HepG2 (cell line): ENCODE data around the gene LIMCH1. TPM values are rescaled to one million over a fixed set of nuclear protein-coding genes. Genes with fewer than 3 reads are reported as not detected.

ENCODE experiments used
- ATAC-seq: fragments of 200-7000 bp; cut with Tn5 transposase; 3 replicates; pipeline ENCODE4 v1.9.1; 2020; ENCODE audit warnings: mild to moderate bottlenecking, moderate library complexity
- BruUV-seq: library from RNA; stranded (reverse); fragments of 400-500 nt; replicated peaks from 2 replicates; lab custom pipeline; 2021; lab: Mats Ljungman, UMichigan
- CTCF ChIA-PET: fragments of 300-600 bp; formaldehyde crosslinking; extraction: SDS; loops from one replicate; lab custom pipeline; 2021; ENCODE audit warnings: low total read pairs, inconsistent platforms, low intra/inter-chr PET ratio; lab: Yijun Ruan, JAX
- POLR2A ChIA-PET: fragments of 350-600 bp; sonication (Branson Sonifier 250); formaldehyde crosslinking; loops from one replicate; lab custom pipeline; 2020; ENCODE audit warnings: antibody characterized with exemption, inconsistent platforms; lab: Yijun Ruan, JAX
- DNase-seq: peaks from one replicate; pipeline ENCODE4 v3.0.0-alpha.2; 2015; ENCODE audit warnings: low spot score
- FAIRE-seq: peaks from 3 replicates; lab custom pipeline; 2011; peaks lifted over from hg19 to GRCh38; lab: Jason Lieb, UNC
- H2AFZ ChIP-seq: one replicate; pipeline ENCODE4 v1.6.1; 2011; ENCODE audit warnings: low read length, inconsistent platforms
- H3K27ac ChIP-seq: fragments of 300-600 bp; 3 replicates; pipeline ENCODE4 v1.8.0; 2011; ENCODE audit warnings: mixed run types, mild to moderate bottlenecking, mixed read lengths, low read length, inconsistent platforms; ENCODE audit not compliant: insufficient read depth; ENCODE audit errors: extremely low read length
- H3K27me3 ChIP-seq, 2 experiments: fragments of 200-600 bp in 1 of 2; 2 replicates in 1 of 2; 3 replicates in 1 of 2; pipeline versions ENCODE4 v1.6.0 to v1.8.0; 2011; ENCODE audit warnings: low read length in 2 of 2, mild to moderate bottlenecking in 2 of 2, moderate library complexity in 2 of 2, inconsistent platforms in 1 of 2; ENCODE audit not compliant: insufficient read depth in 2 of 2, control insufficient read depth in 1 of 2
- H3K36me3 ChIP-seq, 2 experiments: fragments of 200-600 bp in 1 of 2; replicated peaks in 1 of 2; 2 replicates in 1 of 2; 3 replicates in 1 of 2; pipeline versions ENCODE4 v1.5.1 to v1.8.0; 2011; ENCODE audit warnings: low read length in 2 of 2, inconsistent platforms in 1 of 2; ENCODE audit not compliant: insufficient read depth in 2 of 2, control insufficient read depth in 1 of 2
- H3K4me1 ChIP-seq: 2 replicates; pipeline ENCODE4 v1.5.1; 2012; ENCODE audit warnings: low read length, inconsistent platforms; ENCODE audit not compliant: insufficient read depth
- H3K4me2 ChIP-seq: 2 replicates; pipeline ENCODE4 v1.6.0; 2011; ENCODE audit warnings: low read depth, low read length, inconsistent platforms
- H3K4me3 ChIP-seq, 3 experiments: fragments of 200-600 bp in 1 of 3; sonication (generic), shearing (Covaris generic) in 1 of 3; replicated peaks in 1 of 3; 2 replicates each; pipeline ENCODE4 v1.5.1; 2011 to 2016; ENCODE audit warnings: low read length in 3 of 3, inconsistent platforms in 2 of 3, low read depth in 2 of 3, mild to moderate bottlenecking in 2 of 3, control low read depth in 1 of 3, mixed read lengths in 1 of 3; ENCODE audit not compliant: insufficient read depth in 1 of 3
- H3K79me2 ChIP-seq: one replicate; pipeline ENCODE4 v1.6.1; 2011; ENCODE audit warnings: low read length, inconsistent platforms; ENCODE audit not compliant: insufficient read depth
- H3K9ac ChIP-seq: 2 replicates; pipeline ENCODE4 v1.6.0; 2011; ENCODE audit warnings: mild to moderate bottlenecking, low read depth, low read length, inconsistent platforms; ENCODE audit not compliant: insufficient read depth
- H3K9me3 ChIP-seq: 2 replicates; pipeline ENCODE4 v1.5.1; 2012; ENCODE audit warnings: mild to moderate bottlenecking, low read length
- H4K20me1 ChIP-seq: 2 replicates; pipeline ENCODE4 v1.6.0; 2011; ENCODE audit warnings: inconsistent platforms, mild to moderate bottlenecking, low read length, moderate library complexity; ENCODE audit not compliant: insufficient read depth
- CEBPB ChIP-seq: IDR thresholded peaks from 2 replicates; pipeline ENCODE4 v1.6.1; 2011; ENCODE audit warnings: low read depth, low read length, improper control_type of control experiment, borderline replicate concordance
- CHD2 ChIP-seq: IDR thresholded peaks from 2 replicates; pipeline ENCODE4 v1.6.1; 2011; ENCODE audit warnings: low read depth, low read length, improper control_type of control experiment
- CREB3 ChIP-seq: sonication (generic); formaldehyde crosslinking; IDR thresholded peaks from 2 replicates; pipeline ENCODE4 v1.5.0; 2020; ENCODE audit warnings: missing genetic modification reagents
- MAFK ChIP-seq, 2 experiments: IDR thresholded peaks in 1 of 2; conservative IDR thresholded peaks in 1 of 2; 2 replicates each; pipeline ENCODE4 v1.6.1; 2011; ENCODE audit warnings: improper control_type of control experiment in 2 of 2, low read length in 2 of 2
- NFAT5 ChIP-seq: sonication (generic); formaldehyde crosslinking; IDR thresholded peaks from 2 replicates; pipeline ENCODE4 v1.4.0; 2020; ENCODE audit warnings: missing genetic modification reagents
- TEAD3 ChIP-seq: optimal IDR thresholded peaks from 2 replicates; pipeline ENCODE3; 2016; ENCODE audit warnings: borderline replicate concordance
- ZNF724P ChIP-seq: sonication (generic); formaldehyde crosslinking; IDR thresholded peaks from 2 replicates; pipeline ENCODE4 v1.8.0; 2022; ENCODE audit warnings: missing genetic modification reagents, borderline replicate concordance
- WGBS: methylation state at CpG from one replicate; pipeline ENCODE4 v1.1.6; 2017; ENCODE audit warnings: low lambda C conversion rate; 5-methylcytosine and 5-hydroxymethylcytosine counted together
- in situ Hi-C: cut with HindIII; loops from 2 replicates; pipeline ENCODE4 v1.10.0; 2017; ENCODE audit warnings: low pct_unique_long_range_greater_than_20kb; ENCODE audit not compliant: extremely low pct_ligation_motif_present
- intact Hi-C: fragments of 100-400 bp; cut with micrococcal nuclease; formaldehyde crosslinking; loops from one replicate; pipeline ENCODE4 v1.10.0; 2022; ENCODE audit not compliant: unreplicated experiment
- polyA plus RNA-seq, 8 experiments: library from polyadenylated mRNA; depleted of rRNA in 3 of 8; stranded (reverse) in 7 of 8; unstranded in 1 of 8; fragments of >200 nt; fragmentation: Illumina TruSeq in 4 of 8; extraction: Trizol in 4 of 8; gene quantifications; 2 replicates each; pipeline versions ENCODE4 v1.2.1 to v1.2.3, GENCODE V29; 2011 to 2016; ENCODE audit warnings: low read depth in 4 of 8, missing spikeins in 1 of 8, mixed read lengths in 1 of 8; ENCODE audit not compliant: insufficient read depth in 1 of 8
- total RNA-seq, 5 experiments: library from RNA; depleted of rRNA; stranded (reverse); fragments of >200 nt; fragmentation: Illumina TruSeq; extraction: Trizol; gene quantifications; 2 replicates each; pipeline ENCODE4 v1.2.3, GENCODE V29; 2016; ENCODE audit warnings: low read depth in 1 of 5

Gene LIMCH1
- total and polyA plus RNA-seq, 2 of the 13 experiments (the other 11 are each of a cell fraction or from before 2014, with no cell fraction given), result 0.04 TPM; not detected in 1

GRCh38 chr4:41620594-41621256 lies 82.8 kb downstream of the LIMCH1 start:
- 0% methylated on average over 1 of the region's 5 CpGs for WGBS
- no peaks in the 10 kb centered on the region for H3K79me2 ChIP-seq
- H3K4me1 ChIP-seq, result no peaks in the 10 kb centered on the region
- TF ChIP-seq MAFK (conservative IDR thresholded peaks at IDR 0.05 in 1 of 2, IDR thresholded peaks at IDR 0.05 in 1 of 2; ENCODE audit: low read length in 2 of 2), result no peak
- TF ChIP-seq TEAD3 (CRISPR knock-in tag), result no peak
- no peak for TF ChIP-seq CREB3 (CRISPR knock-in tag)
- no peak for TF ChIP-seq ZNF724P
- no peak for TF ChIP-seq CHD2
- TF ChIP-seq CEBPB, result peak; percentile 5; the same call in 1 of the 2 replicates
- no peak for TF ChIP-seq NFAT5 (CRISPR knock-in tag)
- H3K27ac ChIP-seq, result no peak overlapping the region
- no peak overlapping the region for H3K4me2 ChIP-seq
- in situ Hi-C loops, result no loop called here
- CTCF ChIA-PET, result no interaction called here
- no peak overlapping the region for H3K4me3 ChIP-seq
- H3K9ac ChIP-seq, result no peak overlapping the region
- DNase-seq (no peak), ATAC-seq (no peak), FAIRE-seq (no peak)
- POLR2A ChIA-PET, result no interaction called here
- H3K9me3 ChIP-seq, result no peaks in the 10 kb centered on the region
- BruUV-seq, result no TSS peak
- H3K36me3 ChIP-seq, result no peaks in the 10 kb centered on the region
- intact Hi-C loops, result no loop called here
- no peak overlapping the region for H2AFZ ChIP-seq
- H4K20me1 ChIP-seq, result no peaks in the 10 kb centered on the region
- peaks cover 1 to 18% of the 10 kb centered on the region in 2 experiments; a peak in 2 of 5 replicates for H3K27me3 ChIP-seq
